T-helper 1 cell (primary cell): ENCODE data around the gene TK2.
"Not testable (repeated sequence)": the region's sequence is repeated elsewhere in the genome, so short reads cannot be mapped to it uniquely, and the experiment has no call there.

Source experiments
- DNase-seq, 5 donors: peaks; one replicate each; pipeline ENCODE4 v3.0.0-alpha.2; 2012 to 2020

Gene TK2

DNA sequence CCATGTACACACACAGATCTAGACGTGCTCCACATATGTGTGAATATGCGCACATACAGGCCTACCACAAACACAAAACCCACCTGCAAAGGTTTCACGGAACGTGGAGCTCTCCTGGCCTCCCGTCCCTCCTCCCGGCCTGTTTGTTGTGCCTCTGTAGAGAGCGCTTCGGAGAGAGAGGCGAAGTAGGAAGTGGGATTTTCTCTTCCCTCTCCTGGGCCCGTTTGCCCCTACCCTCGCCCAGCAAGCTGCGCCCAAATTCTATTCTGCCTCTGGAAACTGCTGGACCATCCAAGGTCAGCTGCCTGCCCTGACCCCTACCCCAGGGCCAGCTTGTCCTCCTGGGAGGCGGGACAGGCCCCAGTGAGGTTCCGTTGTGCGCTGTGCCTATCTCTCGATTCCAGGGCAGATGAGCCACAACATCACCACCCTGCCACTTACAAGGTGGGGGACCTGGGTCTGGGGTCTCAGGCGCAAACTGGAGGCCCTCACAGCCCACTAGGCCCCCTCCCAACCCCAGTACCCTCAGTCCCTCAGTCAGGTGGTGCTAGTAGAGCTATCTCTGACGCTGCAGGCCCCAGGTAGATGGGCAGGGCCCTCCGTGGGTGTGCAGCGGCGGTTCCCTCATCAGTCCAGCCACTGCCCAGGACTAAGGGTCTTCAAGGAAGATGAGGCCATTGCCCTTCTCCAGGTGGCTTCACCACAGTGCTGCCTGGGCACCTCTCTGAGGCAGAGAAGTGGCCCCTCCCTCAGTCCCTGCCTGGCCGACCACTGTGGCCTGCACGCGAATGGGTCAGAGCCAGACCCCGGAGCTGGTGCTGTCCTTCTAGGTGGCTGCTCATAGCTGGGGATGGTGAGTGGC is 68.6 kb downstream of the TK2 start:
- no peak for DNase-seq

DNA sequence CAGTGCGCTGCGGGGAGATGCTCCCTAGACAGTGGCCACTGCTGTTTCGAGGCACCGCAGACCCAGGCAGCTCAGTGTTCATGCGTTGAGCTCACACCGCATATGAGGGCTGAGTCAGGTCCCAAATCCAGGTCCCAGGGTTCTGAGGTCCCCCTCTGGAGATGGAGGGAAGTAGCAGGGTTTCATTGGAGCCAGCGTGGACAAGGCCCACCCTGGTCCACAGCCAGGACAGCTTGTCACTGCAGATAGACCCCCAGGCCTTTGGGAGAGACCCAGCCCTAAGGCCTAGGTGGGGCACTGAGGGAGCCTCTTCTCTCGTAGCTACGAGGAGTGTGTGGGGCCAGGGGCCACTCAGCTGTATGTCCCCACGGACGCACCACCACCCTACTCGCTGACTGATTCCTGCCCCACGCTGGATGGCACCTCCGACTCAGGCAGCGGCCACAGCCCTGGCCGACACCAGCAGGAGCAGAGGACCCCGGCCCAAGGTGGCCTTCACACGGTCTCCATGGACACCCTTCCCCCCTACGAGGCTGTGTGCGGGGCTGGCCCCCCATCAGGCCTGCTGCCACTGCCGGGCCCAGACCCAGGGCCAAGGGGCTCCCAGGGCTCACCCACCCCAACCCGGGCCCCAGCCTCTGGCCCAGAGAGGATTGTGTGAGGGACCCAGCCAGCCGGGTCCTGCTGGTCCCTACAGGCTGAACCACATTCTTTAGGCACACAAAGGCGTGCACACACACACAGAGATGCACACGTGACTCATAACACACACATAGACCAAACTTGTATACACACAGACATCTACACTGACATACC is 69.4 kb downstream of the TK2 start:
- no peak for DNase-seq

DNA sequence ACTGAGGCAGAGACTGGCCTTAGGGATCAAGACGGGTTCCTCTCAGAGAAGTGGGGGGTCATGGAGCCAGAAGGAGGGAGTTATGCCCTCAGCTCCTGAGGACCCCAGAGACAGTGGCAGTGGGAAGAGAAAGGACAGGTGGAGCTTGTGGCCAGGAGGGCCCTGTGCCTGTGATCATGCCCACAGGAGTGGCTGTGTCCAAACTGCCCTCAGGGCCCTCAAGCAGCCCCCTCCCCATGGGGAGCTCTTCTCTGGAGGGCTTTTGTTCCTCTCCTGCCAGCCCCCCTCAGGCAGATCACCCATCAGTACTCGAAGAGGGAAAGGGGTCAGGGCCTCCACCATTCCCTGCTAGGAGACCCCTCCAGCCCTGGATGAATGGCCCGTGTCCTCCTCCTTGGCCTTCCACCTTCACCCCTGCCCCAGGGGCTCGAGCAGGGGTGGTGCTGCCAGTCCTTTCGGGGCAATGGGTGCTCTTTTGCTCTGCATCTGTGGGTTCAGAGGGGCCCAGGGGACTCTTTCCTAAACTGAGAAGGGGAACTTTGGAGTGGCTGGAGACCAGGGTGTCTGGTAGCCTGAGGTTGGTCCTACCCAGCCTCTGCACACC is 70.2 kb downstream of the TK2 start:
- no peak for DNase-seq

DNA sequence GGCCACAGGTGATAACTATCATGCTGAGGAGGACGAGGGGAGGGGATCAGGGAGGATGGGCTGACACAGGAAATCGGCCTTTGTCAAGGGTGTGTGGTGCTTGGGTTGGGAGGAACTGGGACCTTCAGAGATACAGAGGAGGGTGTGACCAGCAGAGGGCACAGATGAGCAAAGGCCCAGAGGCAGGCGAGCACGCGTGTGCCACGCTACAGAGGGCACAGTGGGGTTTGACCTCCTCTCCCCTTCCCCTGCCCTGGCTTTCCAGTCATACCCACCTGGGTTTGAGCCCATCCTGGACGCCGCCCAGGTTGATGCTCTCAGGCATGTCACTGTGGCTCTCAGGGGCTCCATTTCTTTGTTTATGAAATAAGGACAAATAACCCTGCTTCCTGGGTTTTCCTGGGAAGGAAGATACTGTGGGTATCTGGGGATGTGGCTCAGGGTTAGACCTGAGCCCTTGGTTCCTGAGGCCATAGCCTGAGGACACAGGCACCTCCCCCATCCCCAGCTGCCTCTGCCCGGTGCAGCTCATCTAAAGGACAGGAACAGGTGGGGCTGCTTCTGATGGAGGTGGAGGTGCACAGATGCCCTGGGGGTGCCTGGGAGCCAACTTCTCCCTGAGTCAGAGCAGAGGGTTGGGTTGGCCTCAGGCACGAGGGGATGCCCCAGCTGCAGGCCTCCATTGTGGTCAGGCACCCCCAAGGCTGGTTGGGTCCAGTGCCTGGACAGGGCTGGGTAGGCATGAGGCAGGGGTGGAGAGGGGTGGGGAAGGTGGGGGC is 71.0 kb downstream of the TK2 start:
- DNase-seq = peak; percentile 47 to 85 (median 58)

DNA sequence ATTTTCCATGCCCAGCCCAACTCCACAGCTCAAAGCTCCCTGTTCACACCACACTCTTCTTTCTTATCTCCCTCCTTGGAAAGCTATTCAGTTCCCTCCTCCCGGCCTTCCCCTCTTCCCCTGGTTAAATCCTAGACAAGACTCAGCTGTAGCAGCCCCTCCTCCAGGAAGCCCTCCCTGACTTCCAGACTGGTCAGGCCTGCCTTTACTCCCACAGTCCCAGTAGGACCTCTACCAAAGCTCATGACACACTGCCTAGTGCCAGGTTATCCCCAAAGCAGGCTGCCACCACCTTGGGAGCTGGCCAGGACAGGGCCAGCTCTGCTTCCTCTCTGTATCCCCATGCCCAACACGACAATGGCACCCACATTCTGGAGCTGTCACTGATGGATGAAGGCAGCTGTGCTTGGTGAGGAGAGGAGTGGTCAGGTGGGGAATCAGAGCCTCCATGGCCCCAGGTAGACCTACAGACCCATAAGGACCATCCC is 72.8 kb downstream of the TK2 start:
- no peak for DNase-seq

DNA sequence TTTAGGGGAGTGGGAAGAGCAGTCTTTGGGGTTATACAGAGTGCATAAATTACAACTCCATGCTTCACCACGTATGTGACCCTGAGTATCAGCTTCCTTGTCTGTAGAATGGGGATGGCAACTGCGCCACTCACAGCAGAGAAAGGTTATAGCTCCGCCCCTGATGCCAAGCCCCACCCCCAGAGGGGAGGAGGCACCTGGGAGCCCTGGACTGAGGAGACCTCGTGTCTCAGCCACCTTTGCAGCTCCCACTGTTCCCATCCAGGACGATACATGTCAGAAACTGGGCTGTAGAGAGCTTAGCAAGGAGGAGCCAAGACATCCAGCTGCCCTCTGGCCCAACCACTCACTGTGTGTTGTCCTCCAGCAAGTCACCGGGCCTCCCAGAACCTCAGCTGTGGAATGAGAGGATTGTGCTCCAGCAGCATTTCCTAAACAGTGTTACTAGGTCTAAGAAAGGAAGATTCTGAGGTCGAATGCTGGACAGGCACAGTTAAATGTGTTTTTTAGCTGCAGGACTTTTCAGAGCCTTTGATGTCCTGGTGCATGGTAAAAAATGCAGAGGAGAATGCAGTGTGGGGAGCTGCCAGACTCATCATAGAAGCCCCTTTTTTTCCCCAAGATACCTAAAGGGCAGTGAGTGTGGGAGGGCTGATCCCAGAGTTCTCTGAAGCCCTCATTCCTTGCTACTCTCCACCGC is 73.4 kb downstream of the TK2 start:
- peak in 1 of 5 donors; percentile 36 for DNase-seq

DNA sequence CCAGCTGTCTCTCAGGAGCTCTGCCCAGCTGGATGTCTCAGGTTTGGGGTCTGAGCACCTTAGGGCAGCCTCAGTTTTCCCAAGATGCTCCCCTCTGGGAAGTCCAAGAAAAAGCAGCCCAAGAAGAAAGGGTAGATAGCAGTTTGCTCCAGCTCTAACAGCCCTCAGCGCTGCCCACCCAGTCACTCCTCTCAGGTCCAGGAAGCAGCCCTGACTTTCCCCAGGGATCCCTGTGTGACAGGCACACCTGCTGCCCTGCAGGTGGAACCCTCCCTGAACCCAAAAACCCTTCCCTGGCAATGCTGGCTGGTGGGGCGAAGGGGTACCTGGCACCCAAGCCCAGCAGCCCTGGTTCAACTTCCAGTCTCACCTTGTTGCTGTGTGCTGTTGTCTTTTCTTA is 74.7 kb downstream of the TK2 start:
- no peak for DNase-seq

DNA sequence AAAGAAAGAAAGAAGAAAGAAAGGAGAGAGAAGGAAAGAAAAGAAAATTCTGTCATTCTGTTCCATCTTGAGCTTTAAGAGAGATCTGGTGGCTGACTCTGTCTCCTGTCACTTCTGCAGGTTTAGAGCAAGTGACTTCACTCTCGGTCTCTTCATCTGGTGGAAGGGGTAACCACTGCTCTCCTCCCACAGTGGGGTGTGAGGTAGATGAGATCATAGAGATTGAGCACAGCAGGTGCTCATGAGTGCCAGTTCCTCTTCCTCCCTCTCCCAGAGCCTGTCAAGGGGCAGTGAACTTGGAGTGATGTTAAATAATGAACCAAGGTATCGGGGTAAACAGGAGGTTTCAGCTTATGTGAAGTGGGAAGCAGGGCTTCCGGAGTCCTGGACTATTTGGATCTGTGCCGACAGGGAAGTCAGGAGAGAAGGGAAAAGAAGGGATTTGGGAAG is 75.1 kb downstream of the TK2 start:
- DNase-seq = peak in 3 of 5 donors; percentile 27 to 77 (median 41)

DNA sequence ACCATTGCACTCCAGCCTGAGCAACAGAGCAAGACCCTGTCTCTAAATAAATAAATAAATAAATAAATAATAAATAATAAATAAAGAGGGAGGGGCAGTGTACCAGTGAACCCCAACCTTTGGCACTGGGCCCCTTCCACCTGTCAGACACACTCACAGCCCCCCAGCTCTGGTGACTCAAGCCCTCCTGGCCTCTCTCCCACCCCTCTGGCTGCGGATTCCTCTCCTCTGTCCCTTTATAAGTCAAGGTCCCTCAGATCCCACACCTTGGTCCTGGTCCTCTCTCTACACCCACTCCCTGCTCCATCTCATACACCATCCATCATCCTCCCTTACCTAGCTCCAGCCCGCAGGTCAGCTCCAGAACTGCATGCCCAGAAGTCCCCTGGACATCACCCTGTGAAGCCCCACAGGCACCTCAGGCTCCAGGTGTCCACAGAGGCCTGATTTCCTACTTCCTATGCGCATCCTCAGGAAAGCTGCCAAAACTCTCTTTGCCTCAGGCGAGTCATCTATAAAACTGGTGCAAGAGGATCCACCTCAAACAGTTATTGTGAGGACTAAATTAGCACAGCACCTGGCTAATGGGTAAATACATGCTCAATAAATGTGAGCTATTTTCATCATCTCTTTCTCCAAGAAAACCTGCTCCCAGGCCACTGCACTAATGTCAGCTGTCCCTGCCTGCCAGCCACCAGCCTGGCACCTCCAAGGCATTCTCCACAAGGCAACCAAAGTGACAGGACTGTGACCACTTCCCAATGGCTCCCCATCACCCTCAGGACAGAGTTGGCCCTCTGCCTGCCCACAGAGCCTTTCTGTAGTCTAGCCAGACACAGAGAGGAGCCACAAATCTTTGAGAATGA is 76.0 kb downstream of the TK2 start:
- no peak for DNase-seq

DNA sequence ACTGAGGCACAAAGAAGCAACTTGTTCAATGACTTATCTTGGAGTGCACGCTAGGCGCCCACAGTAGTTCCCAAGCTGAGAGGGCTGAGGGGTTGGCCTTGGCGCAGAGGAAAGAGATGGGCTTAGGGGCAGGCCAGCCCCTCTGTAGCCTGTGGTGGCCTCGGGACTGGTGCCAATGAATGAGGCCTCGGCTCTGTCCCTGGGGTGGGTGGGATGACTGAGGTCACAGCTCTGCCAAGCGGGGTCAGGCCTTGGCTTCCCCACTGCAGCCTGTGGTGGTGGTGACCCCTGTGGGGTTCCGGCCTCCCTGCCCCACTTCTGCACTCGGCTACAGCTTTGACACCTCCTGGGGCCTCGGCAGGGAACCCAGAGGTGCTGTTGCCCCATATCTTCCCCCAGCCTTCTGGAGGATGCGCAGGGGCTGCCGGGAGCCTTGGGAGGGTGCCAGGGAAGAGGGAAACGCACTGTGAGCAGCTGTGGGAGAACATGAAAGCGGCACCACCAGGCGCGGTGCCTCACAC is 76.8 kb downstream of the TK2 start:
- no peak for DNase-seq

DNA sequence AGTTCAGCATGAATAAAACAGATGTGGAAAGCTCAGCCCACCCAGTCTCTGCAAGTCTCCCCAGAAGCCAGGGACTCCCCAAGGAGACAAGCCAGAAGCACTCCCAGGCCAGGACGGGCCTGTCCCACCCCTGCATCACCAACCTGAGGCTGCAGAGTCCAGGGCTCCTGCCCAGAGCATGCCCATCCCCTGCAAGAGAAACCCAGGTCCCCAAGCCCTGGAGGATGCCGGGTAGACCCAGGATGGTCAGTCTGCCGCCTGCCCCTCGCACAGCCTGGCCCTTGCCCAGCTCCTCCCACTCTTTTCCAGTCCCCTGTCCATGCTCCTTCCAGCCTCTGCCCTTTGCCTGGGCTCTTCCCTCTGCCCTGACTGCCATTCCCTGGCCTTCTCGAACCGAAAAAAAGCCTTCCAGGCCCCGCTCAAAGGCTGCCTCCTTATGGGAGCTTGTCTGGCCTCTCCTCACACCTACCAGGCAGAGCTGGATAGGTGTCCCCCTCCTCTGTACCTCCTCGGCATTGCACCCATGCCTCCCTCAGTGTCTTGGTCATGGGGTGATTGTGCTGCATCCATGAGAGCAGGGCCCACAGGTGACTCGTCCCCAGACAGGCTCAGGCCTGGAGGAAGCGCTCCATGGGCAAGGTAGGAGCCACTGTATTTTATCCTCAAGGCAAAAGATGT is 78.1 kb downstream of the TK2 start:
- no peak for DNase-seq

DNA sequence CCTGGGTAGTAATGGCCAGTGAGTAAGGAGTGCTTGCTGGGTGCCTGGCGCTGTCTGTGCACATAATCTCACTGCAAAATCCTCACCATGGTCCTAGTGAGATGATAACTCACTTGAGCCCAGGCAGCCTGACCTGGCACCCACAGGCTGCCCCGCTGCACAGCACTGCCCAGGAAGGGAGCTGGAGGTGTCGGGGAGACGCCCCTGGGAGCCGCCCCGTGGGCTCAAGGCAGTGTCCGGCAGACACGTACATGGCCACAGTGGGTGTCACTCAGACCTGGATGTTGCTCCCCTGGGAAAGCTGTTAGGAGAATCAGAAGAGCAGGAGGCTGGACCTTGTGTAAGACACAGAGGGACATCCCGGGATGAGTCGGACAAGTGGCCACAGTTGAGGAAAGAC is 78.7 kb downstream of the TK2 start:
- DNase-seq = no peak

DNA sequence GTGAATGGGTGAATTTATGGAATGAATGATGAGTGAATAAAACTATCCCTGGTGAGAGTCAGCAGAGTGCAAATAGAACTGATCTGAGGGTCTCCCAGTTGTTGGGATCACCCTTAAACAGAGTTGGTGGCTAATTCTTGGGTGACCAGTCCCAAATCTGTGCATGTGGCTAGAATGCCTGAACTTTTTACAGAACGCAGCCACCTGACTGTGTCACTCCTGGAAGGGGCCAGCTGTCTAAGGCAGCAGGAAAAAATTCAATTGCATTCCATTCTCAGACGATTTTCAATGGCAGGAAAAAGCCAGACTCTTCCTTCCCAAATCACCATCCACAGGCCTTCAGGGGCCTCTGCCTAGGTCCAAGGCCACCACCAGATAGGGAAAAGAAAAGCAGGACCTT is 79.4 kb downstream of the TK2 start:
- no peak for DNase-seq

DNA sequence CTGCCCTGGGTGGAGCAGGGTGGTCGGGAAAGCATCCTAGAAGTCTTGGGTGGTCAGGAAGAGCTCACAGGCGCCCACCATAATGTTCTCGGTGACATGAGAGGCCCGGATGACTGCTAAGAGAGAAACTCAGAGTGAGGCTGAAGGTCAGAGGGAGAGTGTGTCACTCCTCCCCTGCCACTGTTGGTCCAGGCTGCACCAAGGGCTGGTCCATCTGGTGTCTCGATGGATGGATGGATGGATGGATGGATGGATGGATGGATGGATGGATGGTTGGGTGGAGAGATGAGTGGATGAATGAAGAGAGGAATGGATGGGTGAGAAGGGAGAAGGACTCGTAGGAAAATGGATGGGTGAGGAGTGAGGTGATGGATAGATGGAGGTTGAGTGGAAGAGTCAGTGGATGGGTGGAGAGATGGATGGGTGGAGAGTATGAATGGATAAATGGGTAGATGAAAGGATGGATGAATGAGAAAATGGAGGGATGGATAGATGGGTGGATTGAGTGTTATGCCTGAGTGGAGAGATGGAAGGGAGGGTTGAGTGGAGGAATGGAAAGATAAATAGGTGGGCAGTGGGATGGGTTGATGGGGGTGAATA is 79.9 kb downstream of the TK2 start:
- no peak for DNase-seq

DNA sequence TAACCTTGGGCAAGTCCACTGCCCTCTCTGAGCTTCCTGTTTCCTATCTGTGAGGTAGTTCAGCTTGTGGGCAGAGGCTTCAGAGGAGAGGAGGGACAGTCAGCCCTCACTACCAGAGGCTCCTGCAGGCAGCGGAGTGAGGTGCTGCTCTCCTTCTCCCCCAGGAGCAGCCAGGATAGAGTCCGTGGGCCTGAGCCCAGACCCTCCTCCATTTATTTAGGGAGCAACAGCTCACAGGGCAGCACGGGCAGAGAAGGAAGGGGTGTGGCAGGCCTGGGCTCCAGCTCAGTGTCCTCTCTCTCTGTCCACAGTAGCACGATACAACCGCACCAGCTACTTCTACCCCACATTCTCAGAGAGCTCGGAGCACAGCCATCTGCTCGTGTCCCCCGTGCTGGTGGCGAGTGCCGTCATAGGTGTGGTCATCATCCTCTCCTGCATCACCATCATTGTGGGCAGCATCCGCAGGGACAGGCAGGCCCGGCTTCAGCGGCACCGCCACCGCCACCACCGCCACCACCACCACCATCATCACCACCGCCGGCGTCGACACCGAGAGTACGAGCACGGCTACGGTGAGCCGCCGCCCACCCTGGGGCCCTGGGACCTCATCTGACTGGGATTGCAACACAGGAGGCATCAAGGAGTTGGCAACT is 80.5 kb downstream of the TK2 start:
- no peak for DNase-seq

DNA sequence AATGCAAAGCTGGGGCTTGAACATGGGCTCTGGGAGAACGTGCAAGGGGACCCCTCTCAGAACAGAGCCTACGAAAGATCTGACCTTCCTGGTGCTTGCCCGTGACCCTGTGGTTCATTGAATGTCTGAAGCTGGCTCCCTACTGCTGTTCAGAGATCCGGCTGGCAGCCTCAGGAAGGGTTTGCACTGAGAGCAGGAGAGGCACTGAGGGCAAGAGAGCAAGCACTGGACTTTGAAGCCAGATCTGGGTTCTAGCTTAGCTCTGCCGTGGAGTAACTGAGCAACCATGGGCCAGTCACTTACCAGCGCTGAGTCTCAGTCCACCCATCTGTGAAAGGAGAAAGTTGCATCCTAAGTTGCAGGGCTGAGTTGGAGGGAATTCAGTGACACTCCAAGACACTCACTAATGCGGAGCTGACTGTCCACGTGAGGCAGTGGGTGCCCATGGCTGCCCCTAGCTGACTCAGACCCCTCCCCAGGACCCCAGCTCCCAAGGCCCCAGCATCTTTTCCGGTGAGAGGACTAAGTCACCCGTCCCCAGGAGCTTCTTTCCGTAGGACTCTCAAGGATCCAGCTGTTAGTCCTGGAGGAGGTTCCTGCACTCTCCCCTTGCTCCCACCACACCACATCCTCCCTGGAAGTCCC is 81.5 kb downstream of the TK2 start:
- no peak for DNase-seq

DNA sequence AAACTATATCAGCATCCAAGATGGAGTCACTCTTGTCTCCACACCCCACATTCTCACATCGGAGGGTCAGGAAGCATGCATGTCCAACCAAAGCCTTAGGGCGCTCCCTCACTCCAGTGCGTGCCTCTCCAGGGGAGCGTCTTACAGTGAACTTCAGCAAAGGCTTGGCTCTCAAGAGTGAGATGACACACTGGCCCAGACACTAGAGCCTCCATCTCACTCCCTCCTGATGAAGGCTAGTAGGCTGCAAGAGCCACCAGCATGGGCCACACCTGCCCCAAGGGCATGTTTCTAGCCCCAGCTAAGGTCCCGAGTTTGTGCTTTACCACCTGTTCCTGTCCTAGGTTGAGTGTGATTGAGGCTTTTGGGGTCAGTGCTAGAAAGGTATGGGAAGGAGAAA is 82.3 kb downstream of the TK2 start:
- no peak for DNase-seq

DNA sequence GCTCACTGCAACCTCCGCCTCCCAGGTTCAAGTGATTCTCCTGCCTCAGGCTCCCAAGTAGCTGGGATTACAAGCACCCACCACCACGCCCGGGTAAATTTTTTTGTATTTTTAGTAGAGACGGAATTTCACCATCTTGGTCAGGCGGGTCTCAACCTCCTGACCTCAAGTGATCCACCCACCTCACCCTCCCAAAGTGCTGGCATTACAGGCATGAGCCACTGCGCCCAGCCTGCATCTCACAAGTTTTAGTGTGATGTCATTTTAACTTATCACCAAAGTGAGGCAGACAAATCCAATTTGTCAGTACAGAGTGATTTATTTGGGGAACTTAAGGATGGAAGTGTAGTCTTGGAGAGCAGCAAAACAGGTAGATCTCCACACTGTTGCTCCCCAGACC is 83.3 kb downstream of the TK2 start:
- not testable (repeated sequence) for DNase-seq
